Omental fat pad (tissue), 4 donors: ENCODE measurements around the gene DACH1. TPM values are rescaled to one million over a fixed set of nuclear protein-coding genes. Genes with fewer than 3 reads are reported as not detected.

Experiments
- ATAC-seq: fragments of 150-250 bp; one replicate; pipeline ENCODE4 v1.9.1; 2016; ENCODE audit warnings: mild to moderate bottlenecking, moderate library complexity; ENCODE audit not compliant: low FRiP score
- DNase-seq: peaks from one replicate; pipeline ENCODE4 v3.0.0-alpha.2; 2019; ENCODE audit warnings: low spot score
- CTCF ChIP-seq, 3 donors: fragments of 450-650 bp; IDR thresholded peaks; one replicate each; pipeline ENCODE4 v1.5.1; 2016 to 2017; ENCODE audit warnings: antibody characterized with exemption in 3 of 3, mild to moderate bottlenecking in 3 of 3, moderate library complexity in 2 of 3
- total RNA-seq, 4 donors: library from RNA; depleted of rRNA; stranded (reverse); fragments of >200 nt; gene quantifications; one replicate each; pipeline ENCODE4 v1.1.0, GENCODE V29; 2016

DACH1 gene
- total RNA-seq, 4 donors from 2014 or later = 1.1 to 10.4 (median 2.8) TPM

GRCh38 chr13:71799324-71799723 is 67.7 kb downstream of the DACH1 start:
- ATAC-seq (no peak), DNase-seq (no peak)
- TF ChIP-seq CTCF (IDR thresholded peaks at IDR 0.05) = no peak

GRCh38 chr13:71798707-71799106 is 68.3 kb downstream of the DACH1 start:
- no peak for ATAC-seq
- no peak for TF ChIP-seq CTCF (IDR thresholded peaks at IDR 0.05)

GRCh38 chr13:71797517-71797916 is 69.5 kb downstream of the DACH1 start:
- no peak for TF ChIP-seq CTCF (IDR thresholded peaks at IDR 0.05)
- DNase-seq = no peak
- no peak for ATAC-seq

More at GRCh38 chr13:71798707-71799106, 68.3 kb downstream of the DACH1 start:
- no peak for DNase-seq

GRCh38 chr13:71789693-71790329 is 77.2 kb downstream of the DACH1 start:
- ATAC-seq = no peak

GRCh38 chr13:71789037-71789436 is 78.0 kb downstream of the DACH1 start:
- no peak for TF ChIP-seq CTCF (IDR thresholded peaks at IDR 0.05)
- DNase-seq = no peak
- ATAC-seq = no peak

More at GRCh38 chr13:71789693-71790329, 77.2 kb downstream of the DACH1 start:
- no peak for TF ChIP-seq CTCF (IDR thresholded peaks at IDR 0.05)
- no peak for DNase-seq

- DNase-seq (no peak), ATAC-seq (no peak)
- no peak for TF ChIP-seq CTCF (IDR thresholded peaks at IDR 0.05)
These were observed 79.6 kb downstream of the DACH1 start for GRCh38 chr13:71787414-71787813.

- ATAC-seq (no peak), DNase-seq (no peak)
- TF ChIP-seq CTCF (IDR thresholded peaks at IDR 0.05) = no peak
These were observed 80.1 kb downstream of the DACH1 start for GRCh38 chr13:71786875-71787274.
